Inferior parietal cortex (tissue), 1 donor: ENCODE results near the gene ARMH3.
"Not testable (repeated sequence)": the region's sequence is repeated elsewhere in the genome, so short reads cannot be mapped to it uniquely, and the experiment has no call there.

Experiments used
- DNase-seq: peaks from one replicate; pipeline ENCODE4 v3.0.0-alpha.2; 2016; ENCODE audit errors: extremely low spot score

The ARMH3 gene

GRCh38 chr10:102045292-102045691 is 10.7 kb downstream of the ARMH3 start:
- DNase-seq = no peak

GRCh38 chr10:102040305-102041050 is 15.5 kb downstream of the ARMH3 start:
- no peak for DNase-seq

- no peak for DNase-seq
These were observed 17.6 kb downstream of the ARMH3 start for GRCh38 chr10:102038410-102038809.

GRCh38 chr10:102035807-102036206 is 20.2 kb downstream of the ARMH3 start:
- not testable (repeated sequence) for DNase-seq

- no peak for DNase-seq
These were observed 22.2 kb downstream of the ARMH3 start for GRCh38 chr10:102033787-102034186.

- no peak for DNase-seq
These were observed 28.7 kb downstream of the ARMH3 start for GRCh38 chr10:102027261-102027660.

- no peak for DNase-seq
These were observed 31.2 kb downstream of the ARMH3 start for GRCh38 chr10:102024799-102025198.

GRCh38 chr10:102020938-102021337 is 35.0 kb downstream of the ARMH3 start:
- DNase-seq = no peak

- DNase-seq = no peak
These were observed 38.7 kb downstream of the ARMH3 start for GRCh38 chr10:102017295-102017694.

- DNase-seq = no peak
These were observed 39.6 kb downstream of the ARMH3 start for GRCh38 chr10:102016416-102016815.

GRCh38 chr10:102010961-102011360 is 45.0 kb downstream of the ARMH3 start:
- no peak for DNase-seq

- peak; percentile 85 for DNase-seq
These were observed 46.1 kb downstream of the ARMH3 start for GRCh38 chr10:102009801-102010425.

- no peak for DNase-seq
These were observed 48.2 kb downstream of the ARMH3 start for GRCh38 chr10:102007796-102008195.

GRCh38 chr10:102007031-102007430 is 48.9 kb downstream of the ARMH3 start:
- not testable (repeated sequence) for DNase-seq

- DNase-seq = peak; percentile 66
These were observed 51.6 kb downstream of the ARMH3 start for GRCh38 chr10:102004376-102004775.

- no peak for DNase-seq
These were observed 52.4 kb downstream of the ARMH3 start for GRCh38 chr10:102003541-102003940.

- no peak for DNase-seq
These were observed 54.4 kb downstream of the ARMH3 start for GRCh38 chr10:102001435-102002068.

- no peak for DNase-seq
These were observed 58.2 kb downstream of the ARMH3 start for GRCh38 chr10:101997803-101998202.

GRCh38 chr10:101995451-101996063 is 60.4 kb downstream of the ARMH3 start:
- no peak for DNase-seq

GRCh38 chr10:101993651-101994200 is 62.2 kb downstream of the ARMH3 start:
- no peak for DNase-seq

- no peak for DNase-seq
These were observed 62.8 kb downstream of the ARMH3 start for GRCh38 chr10:101993221-101993620.

- no peak for DNase-seq
These were observed 68.8 kb downstream of the ARMH3 start for GRCh38 chr10:101987136-101987535.
